ENCODE measurements around the gene TMEM120B. TPM values are rescaled to one million over a fixed set of nuclear protein-coding genes. Genes with fewer than 3 reads are reported as not detected.

Gene TMEM120B
- total and polyA plus RNA-seq, 2 of the 13 experiments (the other 11 are each of a cell fraction or from before 2014, with no cell fraction given): 7.1 to 12.9 TPM

- no peak overlapping the region for H3K4me3 ChIP-seq (replicated peaks in 1 of 3; ENCODE audit: insufficient read depth in 1 of 3, low read depth in 2 of 3, low read length in 3 of 3)
- no peak overlapping the region for H3K9ac ChIP-seq (ENCODE audit: insufficient read depth, low read depth, low read length)
- in situ Hi-C loops (cut with HindIII; ENCODE audit: extremely low pct_ligation_motif_present, low pct_unique_long_range_greater_than_20kb): no loop called here
- peaks cover 31% of the 10 kb centered on the region for H3K79me2 ChIP-seq (ENCODE audit: insufficient read depth, low read length)
- BruUV-seq (replicated peaks): no TSS peak
- no peaks in the 10 kb centered on the region for H3K27me3 ChIP-seq (ENCODE audit: control insufficient read depth in 1 of 2, insufficient read depth in 2 of 2, low read length in 2 of 2)
- peaks cover 28% of the 10 kb centered on the region for H3K4me1 ChIP-seq (ENCODE audit: insufficient read depth, low read length)
- DNase-seq (ENCODE audit: low spot score) (no peak), FAIRE-seq (no peak), ATAC-seq (no peak)
- intact Hi-C loops (cut with micrococcal nuclease; ENCODE audit: unreplicated experiment): no loop called here
- no peak overlapping the region for H3K27ac ChIP-seq (ENCODE audit: extremely low read length, insufficient read depth, low read length)
- no peak overlapping the region for H3K4me2 ChIP-seq (ENCODE audit: low read depth, low read length)
- H2AFZ ChIP-seq (ENCODE audit: low read length): no peak overlapping the region
- WGBS (ENCODE audit: low lambda C conversion rate): 96% methylated on average over 8 of the region's 8 CpGs
- CTCF ChIA-PET (ENCODE audit: low intra/inter-chr PET ratio, low total read pairs): no interaction called here
- H3K36me3 ChIP-seq (replicated peaks in 1 of 2; ENCODE audit: control insufficient read depth in 1 of 2, insufficient read depth in 2 of 2, low read length in 2 of 2): peaks cover 26 to 54% of the 10 kb centered on the region in 2 experiments; a peak in 4 of 5 replicates
- H4K20me1 ChIP-seq (ENCODE audit: insufficient read depth, low read length): 0 out of 2 replicates have a peak, but pooled peaks cover 6% of the 10 kb centered on the region
- H3K9me3 ChIP-seq (ENCODE audit: low read length): no peaks in the 10 kb centered on the region
- POLR2A ChIA-PET: interaction anchor here (0.7 kb wide), 1 partner anchor 12 kb away, joined by 3 read pairs; no protein-coding TSS in a partner anchor
- TF ChIP-seq ZNF367 (CRISPR knock-in tag; IDR thresholded peaks at IDR 0.05; ENCODE audit: borderline replicate concordance) (no peak), ZNF101 (CRISPR knock-in tag; IDR thresholded peaks at IDR 0.05; ENCODE audit: borderline replicate concordance, low read depth) (no peak), ZFP91 (CRISPR knock-in tag; IDR thresholded peaks at IDR 0.05; ENCODE audit: borderline replicate concordance) (no peak), SETDB1 (CRISPR knock-in tag; IDR thresholded peaks at IDR 0.05; ENCODE audit: borderline replicate concordance) (no peak), SSRP1 (CRISPR knock-in tag; IDR thresholded peaks at IDR 0.05) (no peak), HMGXB3 (CRISPR knock-in tag; IDR thresholded peaks at IDR 0.05; ENCODE audit: borderline replicate concordance) (no peak), MED13 (CRISPR knock-in tag; IDR thresholded peaks at IDR 0.05) (no peak), PBX3 (CRISPR knock-in tag; IDR thresholded peaks at IDR 0.05; ENCODE audit: borderline replicate concordance) (no peak), FOXK2 (IDR thresholded peaks at IDR 0.05) (no peak), ZNF207 (IDR thresholded peaks at IDR 0.05; ENCODE audit: borderline replicate concordance) (no peak), ZNF30 (CRISPR knock-in tag; IDR thresholded peaks at IDR 0.05) (no peak), BCLAF1 (IDR thresholded peaks at IDR 0.05) (no peak)
- TF ChIP-seq, protein P1, sequence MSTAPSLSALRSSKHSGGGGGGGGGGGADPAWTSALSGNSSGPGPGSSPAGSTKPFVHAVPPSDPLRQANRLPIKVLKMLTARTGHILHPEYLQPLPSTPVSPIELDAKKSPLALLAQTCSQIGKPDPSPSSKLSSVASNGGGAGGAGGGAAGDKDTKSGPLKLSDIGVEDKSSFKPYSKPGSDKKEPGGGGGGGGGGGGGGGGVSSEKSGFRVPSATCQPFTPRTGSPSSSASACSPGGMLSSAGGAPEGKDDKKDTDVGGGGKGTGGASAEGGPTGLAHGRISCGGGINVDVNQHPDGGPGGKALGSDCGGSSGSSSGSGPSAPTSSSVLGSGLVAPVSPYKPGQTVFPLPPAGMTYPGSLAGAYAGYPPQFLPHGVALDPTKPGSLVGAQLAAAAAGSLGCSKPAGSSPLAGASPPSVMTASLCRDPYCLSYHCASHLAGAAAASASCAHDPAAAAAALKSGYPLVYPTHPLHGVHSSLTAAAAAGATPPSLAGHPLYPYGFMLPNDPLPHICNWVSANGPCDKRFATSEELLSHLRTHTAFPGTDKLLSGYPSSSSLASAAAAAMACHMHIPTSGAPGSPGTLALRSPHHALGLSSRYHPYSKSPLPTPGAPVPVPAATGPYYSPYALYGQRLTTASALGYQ (CRISPR knock-in tag; IDR thresholded peaks at IDR 0.05): no peak
These were observed 102.7 kb downstream of the TMEM120B start for GRCh38 chr12:121815263-121815662.
